ENCODE results near the gene ARHGEF37. TPM values are rescaled to one million over a fixed set of nuclear protein-coding genes. Genes with fewer than 3 reads are reported as not detected.

The ARHGEF37 gene
- total RNA-seq, 1 donor from 2014 or later: 3.3 TPM

- Mint-ChIP-seq H3K27ac (no peak overlapping the region), H3K4me1 (ENCODE audit: low read depth) (peaks cover 3% of the 10 kb centered on the region)
Observed at GRCh38 chr5:149657324-149657723, 76.0 kb downstream of the ARHGEF37 start.

DNA sequence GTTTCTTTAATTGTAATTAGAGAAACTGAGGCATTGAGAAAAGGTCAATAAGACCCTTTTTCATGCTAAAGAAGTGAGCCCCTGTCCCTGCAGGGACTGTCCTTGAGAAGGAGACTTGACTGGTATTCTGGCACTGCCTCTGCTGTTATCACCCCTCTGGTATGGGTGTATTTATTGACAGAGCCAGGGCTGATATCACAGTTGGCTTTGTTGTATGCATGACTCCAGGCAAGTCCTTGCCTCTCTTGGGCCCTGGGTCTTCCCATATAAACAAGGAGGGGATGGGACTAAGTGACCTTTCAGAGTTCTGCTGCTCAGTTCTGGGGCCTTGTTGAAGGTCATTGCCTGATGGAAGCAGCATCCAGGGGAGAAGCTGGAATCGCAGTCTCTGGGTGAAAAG is 77.0 kb downstream of the ARHGEF37 start:
- Mint-ChIP-seq H3K27ac (no peak overlapping the region), H3K27me3 (no peaks in the 10 kb centered on the region), H3K36me3 (ENCODE audit: insufficient read depth) (no peaks in the 10 kb centered on the region), H3K4me1 (ENCODE audit: low read depth) (peaks cover 3% of the 10 kb centered on the region), H3K9me3 (ENCODE audit: low read depth) (no peaks in the 10 kb centered on the region), H3K4me3 (ENCODE audit: low read depth) (no peak overlapping the region)
- DNase-seq (ENCODE audit: low spot score, unreplicated experiment): no peak
- TF ChIP-seq CTCF (IDR thresholded peaks at IDR 0.05; ENCODE audit: unreplicated experiment): no peak

More at GRCh38 chr5:149657324-149657723, 76.0 kb downstream of the ARHGEF37 start:
- no peak for DNase-seq (ENCODE audit: low spot score, unreplicated experiment)
- Mint-ChIP-seq H3K9me3 (ENCODE audit: low read depth) (no peaks in the 10 kb centered on the region), H3K4me3 (ENCODE audit: low read depth) (no peak overlapping the region), H3K27me3 (no peaks in the 10 kb centered on the region), H3K36me3 (ENCODE audit: insufficient read depth) (no peaks in the 10 kb centered on the region)
- no peak for TF ChIP-seq CTCF (IDR thresholded peaks at IDR 0.05; ENCODE audit: unreplicated experiment)

- Mint-ChIP-seq H3K4me3 (ENCODE audit: low read depth) (no peak overlapping the region), H3K9me3 (ENCODE audit: low read depth) (peaks cover 8% of the 10 kb centered on the region), H3K4me1 (ENCODE audit: low read depth) (no peaks in the 10 kb centered on the region), H3K27ac (no peak overlapping the region), H3K27me3 (no peaks in the 10 kb centered on the region), H3K36me3 (ENCODE audit: insufficient read depth) (peaks cover 2% of the 10 kb centered on the region)
- no peak for TF ChIP-seq CTCF (IDR thresholded peaks at IDR 0.05; ENCODE audit: unreplicated experiment)
- DNase-seq (ENCODE audit: low spot score, unreplicated experiment): no peak
Observed at GRCh38 chr5:149664083-149664482, 82.8 kb downstream of the ARHGEF37 start.

DNA sequence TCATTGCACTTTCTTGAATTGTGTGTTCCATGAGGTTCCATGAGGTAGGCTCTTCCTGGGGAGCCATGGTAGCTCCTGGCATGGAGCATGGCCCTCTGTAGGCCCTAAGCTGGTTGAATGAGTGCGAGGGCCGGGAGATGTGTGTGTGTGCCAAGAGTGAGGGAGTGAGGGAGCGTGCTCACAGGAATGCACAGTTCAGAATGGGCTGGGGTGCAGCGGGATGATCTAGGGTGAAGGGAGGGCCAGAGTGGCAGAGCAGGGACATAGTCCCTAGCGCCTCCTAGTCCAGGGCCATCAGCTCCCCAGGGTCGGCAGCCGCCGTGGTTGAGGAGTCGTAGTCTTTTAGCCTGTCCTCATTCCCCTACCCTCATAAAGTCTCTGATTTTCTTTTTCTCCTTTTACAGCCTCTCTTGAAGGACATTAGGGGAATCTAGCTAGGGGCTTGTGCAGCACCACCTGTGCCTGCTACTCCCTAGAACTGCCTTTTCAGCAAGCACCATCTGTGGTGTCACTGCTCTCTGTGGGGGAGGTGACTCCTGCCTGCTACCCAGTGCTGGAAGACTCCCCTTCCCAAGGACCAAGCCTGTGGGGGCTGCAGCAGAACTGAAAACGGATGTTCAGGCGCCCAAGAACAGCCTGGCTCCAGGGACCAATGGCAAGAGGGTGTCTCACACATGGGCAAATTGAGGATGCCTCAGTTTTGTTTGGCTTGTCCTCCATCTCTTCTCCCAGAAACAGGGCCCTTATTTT is 83.5 kb downstream of the ARHGEF37 start:
- peaks cover 2% of the 10 kb centered on the region for H3K36me3 Mint-ChIP-seq (ENCODE audit: insufficient read depth)
- TF ChIP-seq CTCF (IDR thresholded peaks at IDR 0.05; ENCODE audit: unreplicated experiment): no peak
- H3K4me3 Mint-ChIP-seq (ENCODE audit: low read depth): no peak overlapping the region
- no peak for DNase-seq (ENCODE audit: low spot score, unreplicated experiment)
- no peak overlapping the region for H3K27ac Mint-ChIP-seq
- H3K27me3 Mint-ChIP-seq: no peaks in the 10 kb centered on the region
- peaks cover 8% of the 10 kb centered on the region for H3K9me3 Mint-ChIP-seq (ENCODE audit: low read depth)
- H3K4me1 Mint-ChIP-seq (ENCODE audit: low read depth): no peaks in the 10 kb centered on the region

DNA sequence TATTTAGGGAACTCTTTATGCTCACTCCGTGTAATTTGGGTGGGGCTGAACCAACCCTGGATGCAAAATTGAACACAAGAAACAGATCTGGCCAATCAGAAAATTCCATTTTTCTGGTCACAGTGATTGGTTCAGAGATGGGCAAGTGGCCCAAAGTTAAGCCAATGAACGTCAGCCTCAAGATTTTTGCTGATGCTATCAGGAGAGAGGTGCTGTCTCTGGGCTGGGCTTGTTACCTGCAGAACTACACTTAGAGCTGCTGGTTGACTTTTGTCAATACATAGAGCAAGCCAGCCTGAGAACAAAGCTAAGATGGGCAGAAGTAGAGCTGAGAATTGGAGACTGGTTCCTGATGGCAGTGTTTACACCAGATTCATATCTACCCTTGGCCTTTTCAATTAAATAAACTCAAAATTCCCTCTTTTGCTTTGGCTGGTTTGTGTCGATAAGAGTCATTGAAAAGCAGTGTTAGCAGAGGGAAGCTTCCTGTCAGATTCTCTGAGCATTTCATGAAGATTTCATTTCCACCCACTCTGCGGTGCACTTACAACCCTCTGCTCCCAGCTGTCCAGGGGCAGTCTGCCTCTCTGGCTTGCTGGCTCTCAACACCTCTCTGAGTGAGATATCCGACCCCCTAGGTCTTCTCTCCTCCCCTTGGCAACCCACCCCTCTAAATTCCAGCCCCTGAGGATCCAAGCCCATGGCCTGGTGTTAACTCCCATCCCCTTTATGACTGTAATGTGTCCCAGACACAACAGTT is 84.3 kb downstream of the ARHGEF37 start:
- peaks cover 2% of the 10 kb centered on the region for H3K36me3 Mint-ChIP-seq (ENCODE audit: insufficient read depth)
- peaks cover 8% of the 10 kb centered on the region for H3K9me3 Mint-ChIP-seq (ENCODE audit: low read depth)
- H3K27me3 Mint-ChIP-seq: no peaks in the 10 kb centered on the region
- no peak for TF ChIP-seq CTCF (IDR thresholded peaks at IDR 0.05; ENCODE audit: unreplicated experiment)
- H3K4me1 Mint-ChIP-seq (ENCODE audit: low read depth): no peaks in the 10 kb centered on the region
- DNase-seq (ENCODE audit: low spot score, unreplicated experiment): no peak
- H3K4me3 Mint-ChIP-seq (ENCODE audit: low read depth): no peak overlapping the region
- H3K27ac Mint-ChIP-seq: no peak overlapping the region
